Suprapubic skin (tissue), 4 donors: Measurements from ENCODE around the gene BCAT1. TPM values are rescaled to one million over a fixed set of nuclear protein-coding genes. Genes with fewer than 3 reads are reported as not detected.

ENCODE experiments used
- DNase-seq, 2 donors: peaks; one replicate each; pipeline ENCODE4 v3.0.0-alpha.2; 2019; ENCODE audit warnings: low spot score in 2 of 2
- H3K27ac ChIP-seq: fragments of 200-600 bp; sonication (generic); one replicate; pipeline ENCODE4 v1.5.1; 2019
- H3K27me3 ChIP-seq: fragments of 200-600 bp; sonication (generic); one replicate; pipeline ENCODE4 v1.5.1; 2019
- H3K36me3 ChIP-seq: fragments of 200-600 bp; sonication (generic); one replicate; pipeline ENCODE4 v1.5.1; 2019
- H3K4me1 ChIP-seq: fragments of 200-600 bp; sonication (generic); one replicate; pipeline ENCODE4 v1.5.1; 2019
- H3K4me3 ChIP-seq: fragments of 200-600 bp; sonication (generic); one replicate; pipeline ENCODE4 v1.5.1; 2019; ENCODE audit warnings: mild to moderate bottlenecking
- H3K9me3 ChIP-seq: fragments of 200-600 bp; sonication (generic); one replicate; pipeline ENCODE4 v1.5.1; 2019
- EP300 ChIP-seq: sonication (generic); formaldehyde crosslinking; IDR thresholded peaks from one replicate; pipeline ENCODE4 v1.6.1; 2017; ENCODE audit warnings: antibody characterized with exemption
- POLR2A ChIP-seq, 2 donors: fragments of 450-650 bp; IDR thresholded peaks; one replicate each; pipeline ENCODE4 v1.6.1; 2017; ENCODE audit warnings: antibody characterized with exemption in 2 of 2, mild to moderate bottlenecking in 2 of 2, moderate library complexity in 2 of 2
- POLR2AphosphoS5 ChIP-seq, 3 donors: sonication (generic); formaldehyde crosslinking; IDR thresholded peaks; one replicate each; pipeline ENCODE4 v1.6.1; 2017; ENCODE audit warnings: antibody characterized with exemption in 3 of 3
- WGBS: methylation state at CpG from one replicate; pipeline ENCODE4 v1.1.5; 2018; 5-methylcytosine and 5-hydroxymethylcytosine counted together
- total RNA-seq, 4 donors: library from RNA; depleted of rRNA; stranded (reverse); fragments of >200 nt; gene quantifications; one replicate each; pipeline ENCODE4 v1.1.0, GENCODE V29; 2016
- TF ChIP-seq, protein P1 (sequence below), 2 donors: fragments of 200-600 bp in 1 of 2; fragments of 450-650 bp in 1 of 2; sonication (generic) in 1 of 2; IDR thresholded peaks; one replicate each; pipeline ENCODE4 v1.5.1; 2016 to 2019; ENCODE audit warnings: antibody characterized with exemption in 2 of 2, mild to moderate bottlenecking in 1 of 2, moderate library complexity in 1 of 2

Gene BCAT1
- total RNA-seq, 4 donors from 2014 or later, result 0.68 to 2.9 (median 1.5) TPM

DNA sequence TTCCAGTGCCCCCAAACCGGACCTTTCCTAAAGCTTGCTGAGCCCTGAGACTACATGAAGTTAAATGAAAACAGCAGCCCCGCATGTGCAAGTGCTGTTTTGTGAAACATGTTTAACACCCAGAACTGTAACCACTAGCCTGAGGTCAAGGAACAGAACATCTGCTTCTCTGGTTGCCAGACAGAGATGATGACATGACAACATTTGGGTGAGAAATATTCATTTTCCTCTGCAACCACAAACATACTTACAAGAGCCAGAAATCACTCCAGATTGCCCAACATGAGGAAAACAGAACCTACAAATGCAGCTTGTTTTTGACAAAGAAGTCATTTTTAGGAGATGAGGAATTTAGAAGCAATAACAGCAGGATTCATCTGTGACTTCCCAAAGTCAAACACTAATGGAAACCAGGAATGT lies 110.4 kb downstream of the BCAT1 start:
- no peak for DNase-seq
- H3K4me3 ChIP-seq, result no peak overlapping the region
- no peaks in the 10 kb centered on the region for H3K36me3 ChIP-seq
- peak in 2 of 3 donors; percentile 69 to 73 for TF ChIP-seq POLR2AphosphoS5 (IDR thresholded peaks at IDR 0.05)
- TF ChIP-seq EP300, result no peak
- H3K9me3 ChIP-seq, result no peaks in the 10 kb centered on the region
- WGBS, result 13% methylated on average over 2 of the region's 2 CpGs
- peaks cover 4% of the 10 kb centered on the region for H3K27me3 ChIP-seq
- H3K27ac ChIP-seq, result peak overlapping the region; percentile 57
- H3K4me1 ChIP-seq, result peaks cover 17% of the 10 kb centered on the region

DNA sequence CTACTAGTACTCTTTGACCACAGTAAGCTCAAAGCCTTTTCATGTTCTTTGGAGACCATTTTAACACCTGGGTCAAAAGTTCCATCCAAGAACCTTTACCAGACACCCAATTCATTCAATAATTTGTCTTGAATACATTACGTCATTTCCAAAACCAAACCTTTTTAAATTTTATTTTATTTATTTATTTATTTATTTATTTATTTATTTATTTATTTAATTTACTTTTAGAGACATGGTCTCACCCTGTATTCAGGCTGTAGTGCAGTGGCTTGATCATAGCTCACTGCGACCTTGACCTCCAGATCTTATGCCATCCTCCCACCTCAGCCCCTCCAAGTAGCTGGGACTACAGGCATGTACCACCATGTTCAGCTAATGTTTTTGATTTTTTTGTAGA lies 113.5 kb downstream of the BCAT1 start:
- Histone ChIP-seq H3K4me1 (peaks cover 17% of the 10 kb centered on the region), H3K27ac (no peak overlapping the region), H3K9me3 (no peaks in the 10 kb centered on the region), H3K36me3 (no peaks in the 10 kb centered on the region), H3K4me3 (no peak overlapping the region), H3K27me3 (no peaks in the 10 kb centered on the region)
- no peak for DNase-seq
- 95% methylated on average over 2 of the region's 2 CpGs for WGBS
- TF ChIP-seq POLR2AphosphoS5 (IDR thresholded peaks at IDR 0.05) (no peak), EP300 (no peak)
- TF ChIP-seq, protein P1, sequence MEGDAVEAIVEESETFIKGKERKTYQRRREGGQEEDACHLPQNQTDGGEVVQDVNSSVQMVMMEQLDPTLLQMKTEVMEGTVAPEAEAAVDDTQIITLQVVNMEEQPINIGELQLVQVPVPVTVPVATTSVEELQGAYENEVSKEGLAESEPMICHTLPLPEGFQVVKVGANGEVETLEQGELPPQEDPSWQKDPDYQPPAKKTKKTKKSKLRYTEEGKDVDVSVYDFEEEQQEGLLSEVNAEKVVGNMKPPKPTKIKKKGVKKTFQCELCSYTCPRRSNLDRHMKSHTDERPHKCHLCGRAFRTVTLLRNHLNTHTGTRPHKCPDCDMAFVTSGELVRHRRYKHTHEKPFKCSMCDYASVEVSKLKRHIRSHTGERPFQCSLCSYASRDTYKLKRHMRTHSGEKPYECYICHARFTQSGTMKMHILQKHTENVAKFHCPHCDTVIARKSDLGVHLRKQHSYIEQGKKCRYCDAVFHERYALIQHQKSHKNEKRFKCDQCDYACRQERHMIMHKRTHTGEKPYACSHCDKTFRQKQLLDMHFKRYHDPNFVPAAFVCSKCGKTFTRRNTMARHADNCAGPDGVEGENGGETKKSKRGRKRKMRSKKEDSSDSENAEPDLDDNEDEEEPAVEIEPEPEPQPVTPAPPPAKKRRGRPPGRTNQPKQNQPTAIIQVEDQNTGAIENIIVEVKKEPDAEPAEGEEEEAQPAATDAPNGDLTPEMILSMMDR (IDR thresholded peaks at IDR 0.05), result no peak

GRCh38 chr12:24833513-24833912 lies 115.4 kb downstream of the BCAT1 start:
- Histone ChIP-seq H3K27ac (no peak overlapping the region), H3K36me3 (no peaks in the 10 kb centered on the region), H3K4me3 (no peak overlapping the region), H3K4me1 (peaks cover 7% of the 10 kb centered on the region), H3K27me3 (no peaks in the 10 kb centered on the region), H3K9me3 (no peaks in the 10 kb centered on the region)
- TF ChIP-seq POLR2A (IDR thresholded peaks at IDR 0.05), result no peak
- TF ChIP-seq EP300, result no peak
- no peak for TF ChIP-seq POLR2AphosphoS5 (IDR thresholded peaks at IDR 0.05)
- TF ChIP-seq, protein P1 (IDR thresholded peaks at IDR 0.05), result no peak
- no peak for DNase-seq
- WGBS, result 92% methylated on average over 3 of the region's 3 CpGs

- H3K9me3 ChIP-seq, result no peaks in the 10 kb centered on the region
- DNase-seq, result no peak
- H3K36me3 ChIP-seq, result no peaks in the 10 kb centered on the region
- TF ChIP-seq EP300, result no peak
- TF ChIP-seq, protein P1 (IDR thresholded peaks at IDR 0.05), result no peak
- TF ChIP-seq POLR2A (IDR thresholded peaks at IDR 0.05), result no peak
- no peak for TF ChIP-seq POLR2AphosphoS5 (IDR thresholded peaks at IDR 0.05)
- no peak overlapping the region for H3K4me3 ChIP-seq
- H3K27ac ChIP-seq, result no peak overlapping the region
- no peaks in the 10 kb centered on the region for H3K4me1 ChIP-seq
- WGBS, result 71% methylated on average over 5 of the region's 5 CpGs
- H3K27me3 ChIP-seq, result no peaks in the 10 kb centered on the region
Measured at GRCh38 chr12:24823808-24824515, 124.9 kb downstream of the BCAT1 start.

GRCh38 chr12:24822121-24822899 lies 126.6 kb downstream of the BCAT1 start:
- Histone ChIP-seq H3K4me3 (no peak overlapping the region), H3K27ac (no peak overlapping the region), H3K9me3 (no peaks in the 10 kb centered on the region), H3K4me1 (no peaks in the 10 kb centered on the region), H3K27me3 (no peaks in the 10 kb centered on the region), H3K36me3 (no peaks in the 10 kb centered on the region)
- 68% methylated on average over 5 of the region's 5 CpGs for WGBS
- no peak for DNase-seq
- TF ChIP-seq POLR2A (IDR thresholded peaks at IDR 0.05) (no peak), POLR2AphosphoS5 (IDR thresholded peaks at IDR 0.05) (no peak), EP300 (no peak)
- TF ChIP-seq, protein P1 (IDR thresholded peaks at IDR 0.05), result no peak
